Renal cortical epithelial cell (primary cell): Measurements from ENCODE around the gene TTC39C. TPM values are rescaled to one million over a fixed set of nuclear protein-coding genes. Genes with fewer than 3 reads are reported as not detected.
A peak's percentile ranks its signal among the peaks of the same experiment; 100 is the strongest.
"Not testable (repeated sequence)": the region's sequence is repeated elsewhere in the genome, so short reads cannot be mapped to it uniquely, and the experiment has no call there.

Experiments used
- DNase-seq: peaks from one replicate; pipeline ENCODE4 v3.0.0-alpha.2; 2011; ENCODE audit warnings: low read depth
- total RNA-seq: library from RNA; depleted of rRNA; stranded (reverse); fragments of >200 nt; gene quantifications from 2 replicates; pipeline ENCODE4 v1.2.3, GENCODE V29; 2014

Gene TTC39C
- total RNA-seq, 1 donor from 2014 or later, result 42.0 TPM

DNA sequence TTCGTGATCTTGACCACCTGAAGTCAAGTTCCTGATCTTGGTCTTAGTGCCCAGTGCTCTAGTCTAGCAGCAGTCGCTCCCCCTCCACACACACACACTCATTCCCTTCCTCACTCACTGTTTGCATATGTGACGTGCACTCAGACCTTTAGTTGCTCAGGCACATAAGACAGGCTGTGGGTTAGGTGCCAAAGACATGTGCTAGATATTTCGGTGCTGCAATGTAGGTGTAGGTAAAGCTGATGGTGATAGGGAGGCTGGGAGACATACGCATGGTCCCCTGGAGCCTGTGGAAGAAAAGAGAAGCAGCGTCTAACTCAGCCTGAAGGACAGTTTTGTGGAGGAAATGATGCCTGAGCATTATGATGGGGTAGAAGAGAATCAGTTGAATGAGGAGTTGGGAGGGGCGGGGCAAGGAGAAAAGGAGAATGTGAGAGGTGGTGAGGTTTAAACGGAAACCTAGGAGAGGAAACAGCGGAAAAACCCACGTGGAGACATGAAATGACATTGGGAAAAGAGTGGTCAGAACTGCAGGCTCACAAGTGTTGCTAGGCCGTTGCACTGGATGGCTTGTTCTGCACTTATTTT is 3.8 kb downstream of the TTC39C start:
- no peak for DNase-seq

DNA sequence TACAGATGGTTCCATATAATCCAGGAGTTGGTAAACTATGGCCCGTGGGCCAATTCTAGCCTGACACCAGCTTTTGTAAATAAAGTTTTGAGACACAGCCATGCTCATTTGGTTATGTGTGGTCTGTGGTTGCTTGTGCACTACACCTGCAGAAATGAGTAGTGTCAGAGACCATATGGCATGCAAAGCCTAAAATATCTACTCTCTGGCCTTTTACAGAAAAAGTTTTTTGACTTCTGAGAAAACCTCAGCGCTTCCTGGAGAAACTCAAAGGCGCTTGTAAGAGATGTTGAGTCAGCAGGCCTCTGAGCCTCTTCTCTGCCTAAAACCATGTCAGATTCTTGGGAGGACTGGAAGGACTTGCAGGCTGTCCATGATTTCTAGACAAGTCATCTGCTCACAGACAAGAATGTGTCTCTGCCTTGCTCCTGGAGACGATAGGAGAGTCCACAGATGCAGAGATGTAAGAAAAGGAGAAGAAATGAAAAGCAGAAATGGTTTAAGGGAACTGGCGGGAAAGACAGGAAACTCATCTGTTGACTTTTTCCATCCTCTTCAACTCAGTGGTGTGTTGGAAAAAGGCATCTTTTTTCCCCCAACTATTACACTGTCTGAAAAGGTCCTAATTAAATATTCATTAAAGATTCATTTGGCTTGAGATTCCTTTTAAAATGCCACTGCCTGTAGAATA is 5.2 kb downstream of the TTC39C start:
- no peak for DNase-seq

DNA sequence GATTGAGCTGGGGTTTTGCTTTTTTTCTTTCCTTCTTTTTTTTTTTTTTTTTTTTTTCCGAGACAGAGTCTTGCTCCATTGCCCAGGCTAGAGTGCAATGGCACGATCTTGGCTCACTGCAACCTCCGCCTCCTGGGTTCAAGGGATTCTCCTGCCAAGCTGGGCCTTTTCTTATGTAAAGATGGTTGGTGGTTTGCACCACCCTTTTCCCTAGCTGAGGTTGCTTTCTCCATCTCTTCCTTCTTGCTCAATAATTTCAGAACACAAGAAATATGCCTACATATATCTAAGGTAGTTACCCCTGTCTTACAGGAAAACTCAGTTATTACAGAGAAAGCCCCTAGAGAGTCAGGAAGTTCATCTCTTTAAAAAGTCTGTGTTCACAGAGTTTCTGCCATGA is 7.0 kb downstream of the TTC39C start:
- DNase-seq, result no peak

DNA sequence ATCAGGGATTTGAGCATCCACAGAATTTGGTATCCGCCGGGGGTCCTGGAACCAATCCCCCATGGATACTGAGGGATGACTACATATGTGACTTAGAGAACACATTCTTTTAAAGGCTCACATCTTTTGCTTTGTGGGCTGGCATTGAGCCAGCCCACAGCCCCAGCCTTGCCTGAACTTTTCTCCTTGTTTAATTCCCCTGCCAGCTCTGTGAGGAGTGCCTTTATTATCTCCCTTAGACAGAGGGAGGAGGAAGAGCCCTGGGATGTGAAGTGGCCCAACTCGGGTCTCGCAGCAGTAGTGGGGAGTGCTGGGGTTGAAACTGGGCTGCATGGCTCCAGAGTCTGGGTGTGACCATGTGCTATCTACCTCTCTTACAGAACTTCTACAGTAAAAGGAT is 7.6 kb downstream of the TTC39C start:
- peak; percentile 42 for DNase-seq

DNA sequence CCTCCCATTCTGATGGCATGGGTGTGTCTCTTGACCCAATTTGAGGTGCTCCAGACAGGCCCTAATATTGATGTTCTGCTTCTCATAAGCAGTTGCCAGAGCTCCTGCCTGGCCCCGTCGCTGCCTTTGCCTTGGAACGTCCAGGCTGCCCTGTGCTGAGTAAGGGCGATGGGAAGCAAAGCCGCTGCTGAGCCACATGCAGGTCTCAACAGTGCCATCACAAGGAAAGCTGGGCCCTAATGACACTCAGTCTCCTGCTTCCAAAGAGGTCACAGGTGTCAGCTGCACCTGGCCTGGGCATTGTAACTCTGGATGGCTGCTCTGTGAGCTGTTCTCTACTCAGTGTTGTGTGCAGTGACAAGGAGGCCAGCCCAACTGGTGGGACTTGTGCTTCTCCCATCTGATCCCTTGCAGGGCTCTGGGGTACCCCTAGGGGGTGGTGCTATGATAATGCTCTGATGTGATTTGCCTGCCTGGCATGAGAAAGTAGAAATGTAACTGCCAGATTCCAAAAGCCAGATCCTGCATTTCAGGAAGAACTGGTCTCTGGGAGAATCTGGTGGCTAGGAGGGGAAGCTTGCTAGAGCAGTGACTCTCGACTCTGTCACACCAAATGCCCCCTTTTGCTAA is 8.7 kb downstream of the TTC39C start:
- no peak for DNase-seq

DNA sequence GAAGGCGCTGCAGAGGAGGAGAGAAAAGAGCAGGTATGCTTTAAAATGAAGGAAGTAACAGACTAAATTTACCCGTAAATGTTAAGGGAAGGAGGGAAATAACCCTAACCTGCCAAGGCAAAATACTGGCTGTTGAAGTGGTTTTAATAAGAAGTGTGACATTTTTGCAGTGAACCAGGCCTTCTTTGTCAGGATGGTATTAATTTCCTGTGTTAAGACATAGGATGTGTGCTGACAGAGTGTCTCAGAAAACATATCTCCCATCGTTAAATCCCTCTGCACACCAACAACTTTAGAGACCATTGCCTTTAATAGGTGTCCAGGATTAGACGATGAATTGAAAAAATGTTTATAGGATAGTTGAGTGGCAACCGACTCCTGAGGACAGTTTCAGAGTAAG is 9.9 kb downstream of the TTC39C start:
- no peak for DNase-seq

DNA sequence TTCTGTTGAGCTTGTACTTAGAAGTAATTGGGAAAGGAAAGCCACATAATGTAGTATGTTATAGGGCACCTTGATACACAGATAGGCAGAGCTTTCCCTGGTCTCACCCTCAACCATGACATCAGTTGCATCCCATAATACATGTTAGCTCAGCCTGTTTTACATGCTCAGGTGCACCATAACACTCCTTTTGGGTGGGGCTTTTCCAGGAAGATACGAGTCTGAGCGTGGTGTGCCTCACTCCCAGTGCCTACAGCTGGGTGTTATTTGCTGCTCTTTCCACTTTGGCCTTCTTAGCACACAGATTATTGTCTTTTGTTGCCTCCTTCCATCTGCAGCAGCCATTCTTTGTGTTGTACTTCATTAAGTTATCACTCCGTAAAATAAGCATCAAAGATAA is 11.9 kb downstream of the TTC39C start:
- no peak for DNase-seq

DNA sequence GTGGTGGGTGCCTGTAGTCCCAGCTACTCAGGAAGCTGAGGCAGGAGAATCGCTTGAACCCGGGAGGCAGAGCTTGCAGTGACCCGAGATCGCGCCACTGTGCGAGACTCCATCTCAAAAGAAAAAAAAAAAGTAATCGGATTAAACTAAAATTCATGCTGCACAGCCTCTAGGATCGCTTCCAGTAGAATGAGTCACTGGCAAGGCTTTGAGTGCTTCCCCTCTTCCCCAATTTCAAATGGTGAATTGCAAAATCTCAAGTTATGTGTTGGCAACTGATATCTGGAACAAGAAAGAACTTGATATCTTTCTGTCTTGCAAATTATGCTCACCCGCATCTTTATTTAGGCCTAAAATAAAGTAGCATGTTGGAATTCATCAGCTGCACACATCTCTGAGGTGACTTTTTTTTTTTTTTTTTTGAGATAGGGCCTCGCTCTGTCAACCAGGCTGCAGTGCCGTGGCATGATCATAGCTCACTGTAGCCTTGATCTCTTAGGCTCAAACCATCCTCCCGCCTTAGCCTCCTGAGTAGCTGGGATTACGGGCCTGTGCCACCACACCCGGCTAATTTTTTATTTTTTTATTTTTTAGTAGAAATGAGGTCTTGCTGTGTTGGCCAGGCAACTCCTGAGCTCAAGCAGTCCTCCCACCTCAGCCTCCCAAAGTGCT is 12.7 kb downstream of the TTC39C start:
- peak; percentile 39 for DNase-seq

DNA sequence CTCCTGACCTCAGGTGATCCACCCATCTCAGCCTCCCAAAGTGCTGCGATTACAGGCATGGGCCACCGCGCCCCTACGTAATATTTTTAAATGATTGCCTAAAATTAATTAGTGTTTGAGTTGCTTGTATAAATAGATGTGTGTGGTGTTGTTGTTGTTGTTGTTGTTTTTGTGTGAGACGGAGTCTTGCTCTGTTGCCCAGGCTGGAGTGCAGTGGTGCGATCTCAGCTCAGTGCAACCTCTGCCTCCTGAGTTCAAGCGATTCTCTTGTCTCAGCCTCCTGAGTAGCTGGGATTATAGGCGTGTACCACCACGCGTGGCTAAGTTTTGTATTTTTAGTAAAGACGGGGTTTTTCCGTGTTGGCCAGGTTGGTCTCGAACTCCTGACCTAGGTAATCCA is 14.4 kb downstream of the TTC39C start:
- not testable (repeated sequence) for DNase-seq

DNA sequence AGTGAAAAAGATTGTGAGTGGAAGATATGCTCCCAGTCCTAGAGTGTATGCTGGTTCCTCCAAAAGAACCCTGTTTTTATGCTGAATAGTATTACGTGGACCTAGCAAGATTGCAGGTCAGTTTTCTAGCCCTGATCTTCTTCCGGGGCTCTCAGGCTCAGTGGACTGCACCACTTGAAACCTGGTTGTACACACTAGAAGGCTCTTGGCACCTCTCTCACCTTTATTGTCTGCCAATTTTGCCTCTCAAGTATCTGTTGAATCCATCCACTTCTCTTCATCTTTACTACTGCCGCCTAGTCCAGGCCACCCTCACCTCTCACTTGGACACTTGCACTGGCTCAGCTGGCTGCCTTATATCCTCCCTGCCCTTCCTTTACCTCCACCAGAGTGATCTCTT is 16.8 kb downstream of the TTC39C start:
- no peak for DNase-seq

DNA sequence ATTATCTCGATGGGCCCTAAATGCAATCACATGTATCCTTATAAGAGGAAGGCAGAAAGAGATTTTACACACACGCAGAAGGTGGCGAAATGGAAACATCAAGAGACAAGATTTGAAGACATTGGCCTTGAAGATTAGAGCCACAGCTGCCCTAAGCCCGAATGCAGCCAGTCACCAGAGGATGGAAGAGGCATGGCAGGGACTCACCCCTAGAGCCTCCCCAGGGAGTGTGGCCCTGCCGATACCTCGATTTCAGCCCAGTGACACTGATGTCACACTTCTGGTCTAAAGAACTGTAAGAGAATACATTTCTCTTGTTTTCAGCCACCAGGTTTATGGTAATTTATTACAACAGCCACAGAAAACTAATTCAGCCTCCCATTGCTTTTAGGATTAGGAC is 17.4 kb downstream of the TTC39C start:
- DNase-seq, result no peak

DNA sequence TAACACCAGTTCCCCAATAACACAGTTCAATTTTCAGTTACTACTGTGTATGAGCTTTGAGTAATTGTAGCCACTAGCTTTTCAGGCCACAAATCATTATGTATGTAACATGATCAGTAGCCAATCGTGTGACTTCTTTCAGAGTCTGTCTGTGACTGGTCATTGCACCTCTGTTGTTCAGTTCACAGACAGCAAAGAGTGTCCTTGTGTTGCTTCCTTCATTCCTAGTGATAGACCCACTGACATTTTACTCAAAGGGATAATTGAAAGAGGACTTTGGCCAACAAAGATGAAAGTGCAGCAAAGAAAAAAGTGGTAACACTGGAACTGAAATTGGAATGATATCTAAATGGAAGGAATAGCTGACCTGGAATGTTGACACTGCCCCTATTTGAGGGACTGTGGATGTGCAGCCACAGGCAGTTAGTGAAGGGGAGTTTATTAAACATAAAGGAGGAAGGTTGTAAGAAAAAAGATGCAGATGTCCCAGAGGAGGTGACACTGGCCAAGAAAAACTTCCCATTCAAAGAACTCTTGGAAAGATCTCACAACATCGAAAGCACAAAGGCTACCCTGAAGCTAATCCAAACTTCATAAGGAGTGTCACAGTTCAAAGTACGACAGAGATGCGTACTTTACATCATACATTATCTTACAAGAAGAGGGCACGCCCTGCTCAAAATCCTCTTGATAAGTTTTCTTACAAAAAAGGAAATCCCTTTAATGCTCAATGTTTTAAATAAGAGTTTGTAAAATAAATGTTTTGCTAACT is 19.3 kb downstream of the TTC39C start:
- DNase-seq, result no peak

DNA sequence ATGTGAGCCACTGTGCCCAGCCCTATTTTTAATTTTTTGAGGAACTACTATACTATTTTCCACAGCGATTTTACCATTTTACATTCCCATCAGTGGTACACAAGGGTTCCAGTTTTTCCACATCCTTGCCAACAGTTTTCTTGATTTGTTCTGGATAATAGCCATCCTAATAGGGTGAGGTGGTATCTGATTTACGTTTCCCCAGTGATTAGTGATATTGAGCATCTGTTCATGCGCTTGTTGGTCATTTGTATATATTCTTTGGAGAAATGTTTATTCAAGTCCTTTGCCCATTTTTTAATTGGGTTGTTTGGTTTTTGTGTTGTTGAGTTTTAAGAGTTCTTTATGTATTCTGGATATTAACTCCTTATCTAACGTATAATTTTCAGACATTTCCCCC is 20.8 kb downstream of the TTC39C start:
- no peak for DNase-seq

DNA sequence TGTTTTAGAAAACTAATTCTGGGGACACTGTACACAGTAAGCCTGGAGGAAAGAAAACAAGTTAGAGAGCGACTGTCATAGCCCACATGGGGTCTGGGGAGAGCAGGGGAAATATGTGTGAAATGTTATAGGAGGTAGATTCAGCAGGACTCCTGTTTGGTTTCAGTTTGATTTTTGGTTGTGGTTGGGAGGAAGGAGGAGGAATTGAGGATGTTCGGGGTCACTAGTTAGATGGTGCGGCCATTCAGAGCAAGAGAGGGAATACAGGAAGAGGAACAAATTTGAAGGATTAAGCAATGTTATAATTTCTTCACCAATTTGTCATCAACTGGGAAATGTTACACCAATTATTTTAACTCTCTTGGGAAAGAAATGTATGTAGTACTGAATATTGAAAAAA is 25.1 kb downstream of the TTC39C start:
- DNase-seq, result no peak

DNA sequence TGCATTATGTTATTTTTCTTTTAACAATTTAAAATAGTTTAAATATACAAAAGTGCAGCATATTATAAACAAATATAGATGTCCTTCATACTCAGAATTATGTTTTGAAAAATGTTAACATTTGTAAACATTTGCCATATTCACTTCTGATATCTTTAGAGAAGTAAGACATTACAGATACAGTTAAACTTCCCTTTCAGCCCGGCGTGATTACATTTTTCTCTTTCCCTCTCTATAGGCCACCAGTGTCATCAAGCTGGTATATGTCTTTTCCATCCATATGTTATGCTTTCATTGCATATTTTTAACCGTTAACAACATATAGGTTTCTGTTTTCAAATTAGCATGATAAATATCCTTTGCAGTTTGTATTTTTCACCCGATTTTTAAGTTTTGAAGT is 27.1 kb downstream of the TTC39C start:
- DNase-seq, result no peak

DNA sequence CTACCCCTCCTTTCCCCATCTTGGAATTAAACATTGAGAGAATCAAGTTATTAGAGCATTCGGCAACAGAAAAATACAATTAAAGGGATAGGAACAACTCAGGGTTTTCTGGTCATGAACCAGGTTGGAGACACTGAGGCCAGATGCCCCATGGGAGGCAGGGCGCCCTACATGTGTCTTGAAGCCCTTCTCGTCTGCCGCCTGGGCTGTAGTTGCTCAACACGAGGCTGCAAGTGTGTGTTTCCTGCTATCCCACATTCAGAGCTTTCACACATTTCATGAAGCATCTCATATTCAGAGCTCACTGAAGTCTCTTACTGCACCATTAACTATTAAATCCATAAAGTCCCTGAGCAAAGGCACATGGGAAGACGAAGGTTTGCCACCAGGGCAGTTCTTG is 28.8 kb downstream of the TTC39C start:
- DNase-seq, result no peak

DNA sequence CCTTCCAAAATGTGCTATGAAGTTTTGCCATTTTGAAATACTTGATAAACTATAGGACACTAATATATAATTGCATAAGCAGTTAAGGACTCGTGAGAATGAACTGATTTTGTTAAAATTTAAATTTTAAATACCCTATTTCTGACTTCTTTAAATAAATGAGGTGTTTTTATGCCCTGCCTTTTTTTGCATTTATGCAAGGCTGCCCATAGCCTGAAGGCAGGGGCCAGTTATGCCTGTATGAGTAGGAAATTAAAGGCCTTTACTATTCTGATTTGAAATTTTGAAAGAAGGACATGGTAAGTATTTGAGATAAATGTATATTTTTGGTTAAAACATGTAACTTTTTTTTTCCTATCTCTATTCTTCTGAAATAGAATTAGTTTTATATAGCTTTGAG is 33.7 kb downstream of the TTC39C start:
- no peak for DNase-seq

DNA sequence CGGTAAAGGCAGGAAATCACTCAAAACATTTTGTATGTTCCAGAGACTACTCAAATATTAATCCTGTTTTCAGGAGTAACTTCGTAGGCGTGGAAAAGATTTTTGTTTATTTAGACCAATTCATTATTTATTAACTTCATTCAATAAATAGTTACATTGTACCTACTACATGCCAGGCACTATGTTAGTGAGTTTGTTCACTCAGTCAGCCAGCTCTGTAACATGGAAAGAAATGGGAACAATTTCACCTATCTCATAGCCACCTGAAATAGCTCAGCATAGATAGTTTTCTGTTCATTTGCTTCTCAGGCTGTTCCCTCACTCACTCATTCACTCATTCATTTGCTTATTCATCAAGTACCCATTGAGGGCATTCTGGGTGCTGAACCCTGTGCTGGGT is 34.6 kb downstream of the TTC39C start:
- DNase-seq, result no peak

DNA sequence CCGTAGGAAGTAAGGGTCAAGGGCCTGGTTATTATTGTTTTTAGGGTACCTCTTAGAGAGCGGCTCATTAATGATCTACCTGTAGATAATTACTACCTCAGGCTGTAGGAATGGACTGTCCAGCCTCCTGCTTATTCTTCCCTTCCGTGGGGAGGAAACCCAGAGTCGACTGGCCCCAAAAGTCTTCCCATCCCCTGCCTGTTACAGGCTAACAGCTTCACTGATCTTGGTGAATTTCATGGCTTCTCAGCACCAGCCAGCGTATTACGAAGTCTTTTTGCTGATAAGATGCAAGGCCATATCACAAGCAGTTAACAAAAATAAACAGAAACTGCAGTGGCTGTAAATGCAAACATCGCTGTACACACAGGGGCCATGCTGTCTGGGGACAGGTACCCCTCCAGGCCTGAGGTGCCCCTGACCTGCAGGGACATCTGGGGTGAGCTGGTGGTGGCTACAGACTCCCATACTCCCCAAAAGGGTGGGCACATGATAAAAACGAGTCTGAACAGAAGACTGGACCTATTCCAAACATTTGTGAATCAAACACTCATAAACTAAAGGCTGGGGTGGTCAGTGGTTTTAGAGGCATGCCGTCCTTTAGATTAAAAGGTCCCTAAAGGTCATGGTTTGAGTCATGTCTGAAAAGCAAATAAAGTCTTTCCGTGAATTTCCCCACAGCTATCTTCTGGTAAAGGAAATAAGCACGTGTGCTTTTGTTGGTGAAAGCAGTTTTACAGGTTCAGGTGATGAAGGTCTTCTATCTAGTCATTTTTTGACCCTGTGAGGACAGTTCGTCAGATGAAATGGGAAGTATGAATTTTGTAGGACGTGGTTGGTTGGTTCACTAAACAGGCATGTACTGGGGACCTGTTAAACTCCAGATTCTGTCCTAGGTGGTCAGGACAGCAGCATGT is 36.7 kb downstream of the TTC39C start:
- DNase-seq, result peak; percentile 69

DNA sequence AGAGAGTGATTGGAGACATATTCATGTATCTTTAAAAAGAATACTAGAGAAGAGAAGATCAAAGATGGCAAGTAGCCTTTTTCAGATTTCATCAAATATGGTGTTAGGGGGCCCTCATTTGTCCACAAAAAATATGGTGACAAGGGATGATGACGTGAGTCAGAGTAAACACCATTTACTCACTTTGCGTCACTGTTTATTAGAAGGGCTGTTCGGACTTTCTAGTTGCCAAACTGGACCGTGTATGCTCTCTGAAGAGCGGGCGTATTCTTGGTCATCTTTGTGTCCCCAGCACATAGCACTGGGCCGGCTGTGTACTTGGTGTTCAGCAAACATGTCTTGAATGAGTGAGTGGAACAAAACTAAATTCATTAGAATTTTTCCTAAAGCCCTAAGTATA is 37.5 kb downstream of the TTC39C start:
- no peak for DNase-seq

DNA sequence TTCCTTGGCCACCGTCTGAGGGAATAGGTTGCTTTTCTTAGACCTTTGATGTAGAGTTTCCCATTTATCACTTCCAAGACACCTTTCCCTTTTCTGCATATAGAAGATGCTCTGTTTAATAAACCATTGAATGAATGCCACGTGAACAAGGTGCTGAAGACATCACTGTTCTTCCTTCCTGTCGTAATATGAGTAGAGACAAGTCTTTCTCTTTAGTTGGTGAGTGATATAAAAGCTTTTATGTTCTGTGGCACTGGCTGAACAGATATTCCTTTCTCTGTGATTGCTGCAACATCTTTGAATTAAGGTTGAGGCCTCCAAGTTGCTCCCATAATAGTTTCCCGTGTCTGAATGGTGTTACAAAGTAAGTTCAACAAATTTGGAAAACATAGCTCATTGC is 38.7 kb downstream of the TTC39C start:
- no peak for DNase-seq
